GM18909 (cell line): ENCODE measurements around the gene EME1.

Source experiments
- ATAC-seq: cut with Tn5 transposase; IDR thresholded peaks from one replicate; pipeline ENCODE4 v1.9.1; 2021; ENCODE audit warnings: mild to moderate bottlenecking; ENCODE audit not compliant: unreplicated experiment, poor library complexity

Gene EME1

DNA sequence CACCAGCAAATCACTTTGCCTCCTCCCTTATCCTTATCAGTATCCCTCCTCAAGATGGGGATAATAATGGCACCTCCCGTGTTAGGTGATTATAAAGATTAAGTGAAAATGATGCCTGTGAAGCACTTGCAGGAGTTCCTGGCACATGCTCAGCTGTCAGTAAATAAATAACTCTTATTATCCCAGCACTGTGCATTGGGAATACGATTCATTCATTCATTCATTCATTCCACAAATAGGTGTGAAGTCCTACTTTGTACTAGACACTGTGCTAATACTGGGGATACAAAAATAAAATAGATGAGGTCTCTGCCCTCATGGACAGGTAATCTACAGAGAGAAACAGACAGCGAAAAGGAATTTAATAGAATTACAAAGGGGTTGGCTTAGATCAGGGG is 25.1 kb upstream of the EME1 start:
- no peak for ATAC-seq

- ATAC-seq = no peak
Observed at GRCh38 chr17:50348522-50349242, 24.3 kb upstream of the EME1 start.

DNA sequence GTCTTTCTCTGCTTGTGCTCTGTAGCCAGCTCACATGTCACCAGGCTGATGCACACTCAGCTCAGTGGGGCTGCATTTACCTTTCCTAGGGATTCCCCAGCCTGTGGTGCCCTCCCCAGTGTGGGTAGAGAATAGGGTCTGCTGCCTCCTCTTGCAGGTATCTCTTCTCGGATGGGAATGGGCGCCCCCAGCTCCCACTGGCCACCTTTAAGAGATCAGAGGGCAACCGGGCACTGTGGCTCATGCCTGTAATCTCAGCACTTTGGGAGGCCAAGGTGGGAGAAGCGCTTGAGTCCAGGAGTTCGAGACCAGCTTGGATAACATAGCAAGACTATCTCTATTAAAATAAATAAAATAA is 23.8 kb upstream of the EME1 start:
- ATAC-seq = no peak

DNA sequence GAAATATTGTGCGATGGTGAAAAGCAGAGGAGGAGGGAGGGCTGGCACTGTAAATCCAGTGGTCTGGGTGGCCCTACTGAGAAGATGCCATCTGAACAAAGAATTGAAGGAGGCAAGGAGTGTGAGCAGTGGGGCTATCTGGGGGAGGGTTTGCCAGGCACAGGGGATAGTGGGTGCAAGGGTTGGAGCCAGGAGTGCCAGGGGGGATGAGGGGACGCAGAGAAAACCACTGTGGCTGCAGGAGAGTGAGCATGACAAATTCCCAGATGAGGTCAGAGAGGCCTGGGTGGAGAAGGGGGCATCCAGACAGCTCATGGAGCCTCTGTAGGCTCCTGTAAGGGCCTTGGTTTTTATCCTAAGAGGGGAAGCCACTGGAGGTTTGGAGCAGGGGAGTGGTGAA is 22.3 kb upstream of the EME1 start:
- no peak for ATAC-seq

DNA sequence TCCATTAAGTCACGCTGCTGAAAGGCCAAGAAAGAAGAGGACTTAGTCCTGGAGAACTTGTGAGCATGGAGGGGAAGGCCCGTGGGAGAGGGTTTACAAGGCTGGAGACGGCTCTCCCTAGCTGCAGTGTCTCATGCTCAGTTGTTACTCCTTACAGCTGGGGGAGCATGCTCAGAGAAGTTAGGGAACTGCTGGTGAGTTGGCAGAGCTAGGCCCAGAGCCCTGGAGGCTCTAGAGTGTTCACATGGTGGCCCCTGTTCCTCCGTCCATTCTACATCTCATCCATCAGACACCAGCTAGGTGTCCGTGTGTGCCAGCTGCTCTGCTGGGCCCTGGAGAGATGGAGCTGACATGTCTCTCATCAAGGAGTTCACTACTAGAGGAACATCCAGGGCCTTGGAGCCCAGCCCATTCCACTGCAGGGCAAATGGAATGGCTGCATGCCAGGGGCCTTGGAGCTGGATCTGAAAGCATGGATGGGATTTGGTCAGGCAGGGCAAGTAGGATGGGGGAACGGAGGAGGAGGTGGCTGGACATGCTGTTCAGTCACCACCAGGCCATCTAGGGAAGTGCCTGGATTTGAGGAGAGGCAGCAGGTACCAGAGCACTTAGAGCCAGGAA is 20.8 kb upstream of the EME1 start:
- no peak for ATAC-seq

DNA sequence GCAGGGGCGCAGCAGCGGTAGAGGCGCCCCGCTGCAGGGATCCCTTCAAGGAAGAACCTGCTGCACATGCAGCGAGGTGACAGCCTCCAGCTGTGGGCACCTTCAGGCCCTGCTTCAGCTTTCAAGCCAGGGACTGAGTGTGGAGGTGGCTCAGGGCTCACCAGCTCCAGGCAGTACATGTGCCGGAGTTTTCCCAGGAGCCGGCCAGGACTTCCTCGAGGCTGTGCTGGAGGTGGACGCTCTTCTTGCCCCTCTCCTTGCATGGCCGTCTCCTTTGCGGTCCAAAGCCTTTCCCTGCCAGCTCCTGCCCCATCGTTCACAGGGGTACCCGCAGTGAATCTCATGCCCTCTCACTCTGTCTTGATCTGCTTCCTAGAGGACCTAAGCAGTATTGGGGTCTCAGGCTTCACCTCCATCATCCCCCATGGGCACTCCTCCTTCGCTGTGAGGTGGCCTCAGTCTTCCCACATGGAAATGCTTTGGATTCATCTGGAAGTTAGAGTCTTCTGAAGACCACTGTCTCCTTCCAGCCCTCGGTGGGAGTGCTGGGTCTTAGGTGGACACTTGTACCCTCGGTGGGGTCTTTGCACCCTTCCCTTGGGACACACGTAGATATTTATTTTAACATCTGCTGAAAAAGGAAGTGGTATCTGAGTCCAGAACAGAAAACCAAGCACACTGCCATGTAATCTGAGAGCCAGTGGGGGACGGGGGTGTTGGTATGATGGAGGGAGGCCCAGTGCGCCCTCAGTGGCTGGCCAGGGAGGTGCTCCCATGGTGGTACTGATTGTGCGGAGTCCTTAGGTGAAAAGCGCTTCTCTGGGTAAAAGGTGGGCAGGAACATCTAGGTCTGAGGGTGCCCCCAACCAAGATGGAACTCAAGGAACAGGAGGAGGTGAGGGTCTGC is 20.1 kb upstream of the EME1 start:
- ATAC-seq = no peak

GRCh38 chr17:50353600-50354195 is 19.3 kb upstream of the EME1 start:
- no peak for ATAC-seq

GRCh38 chr17:50354198-50354597 is 18.8 kb upstream of the EME1 start:
- ATAC-seq = no peak

DNA sequence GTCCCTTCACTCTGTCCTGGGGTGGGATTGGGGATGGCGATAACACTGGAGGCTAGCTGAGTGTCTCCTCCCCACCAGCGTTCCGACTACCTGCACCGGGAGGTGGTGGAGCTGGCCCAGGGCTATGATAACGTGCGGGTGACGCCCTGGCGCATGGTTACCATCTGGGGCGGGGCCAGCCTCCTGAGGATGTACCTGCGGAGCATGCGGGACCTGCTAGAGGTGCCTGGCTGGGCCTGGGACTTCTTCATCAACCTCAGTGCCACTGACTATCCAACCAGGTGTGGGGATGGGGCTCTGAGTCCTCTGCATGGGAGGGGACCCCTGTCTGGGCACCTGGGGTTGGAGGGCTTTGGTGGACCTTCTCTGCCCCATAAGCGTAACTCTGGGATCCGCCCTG is 18.3 kb upstream of the EME1 start:
- ATAC-seq = no peak

GRCh38 chr17:50355336-50355700 is 17.7 kb upstream of the EME1 start:
- no peak for ATAC-seq

DNA sequence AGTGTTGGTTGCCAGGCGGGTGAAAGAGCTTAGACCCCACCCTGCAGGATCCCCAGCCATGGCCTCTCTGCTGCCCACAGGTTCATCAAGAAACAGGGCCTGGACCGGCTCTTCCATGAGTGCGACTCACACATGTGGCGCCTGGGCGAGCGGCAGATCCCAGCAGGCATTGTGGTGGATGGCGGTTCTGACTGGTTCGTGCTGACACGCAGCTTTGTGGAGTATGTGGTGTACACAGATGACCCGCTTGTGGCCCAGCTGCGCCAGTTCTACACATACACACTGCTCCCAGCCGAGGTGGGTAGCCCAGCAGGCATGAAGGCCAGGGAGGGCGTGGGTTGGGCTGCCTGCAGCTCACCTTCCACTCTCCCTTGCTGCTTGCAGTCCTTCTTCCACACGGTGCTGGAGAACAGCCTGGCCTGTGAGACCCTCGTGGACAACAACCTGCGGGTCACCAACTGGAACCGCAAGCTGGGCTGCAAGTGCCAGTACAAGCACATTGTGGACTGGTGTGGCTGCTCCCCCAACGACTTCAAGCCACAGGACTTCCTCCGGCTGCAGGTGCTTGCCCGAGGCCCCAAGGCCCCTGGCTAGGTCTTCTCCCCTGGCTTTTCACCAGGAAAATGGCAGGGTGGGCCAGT is 17.2 kb upstream of the EME1 start:
- no peak for ATAC-seq

GRCh38 chr17:50356418-50356817 is 16.6 kb upstream of the EME1 start:
- no peak for ATAC-seq

DNA sequence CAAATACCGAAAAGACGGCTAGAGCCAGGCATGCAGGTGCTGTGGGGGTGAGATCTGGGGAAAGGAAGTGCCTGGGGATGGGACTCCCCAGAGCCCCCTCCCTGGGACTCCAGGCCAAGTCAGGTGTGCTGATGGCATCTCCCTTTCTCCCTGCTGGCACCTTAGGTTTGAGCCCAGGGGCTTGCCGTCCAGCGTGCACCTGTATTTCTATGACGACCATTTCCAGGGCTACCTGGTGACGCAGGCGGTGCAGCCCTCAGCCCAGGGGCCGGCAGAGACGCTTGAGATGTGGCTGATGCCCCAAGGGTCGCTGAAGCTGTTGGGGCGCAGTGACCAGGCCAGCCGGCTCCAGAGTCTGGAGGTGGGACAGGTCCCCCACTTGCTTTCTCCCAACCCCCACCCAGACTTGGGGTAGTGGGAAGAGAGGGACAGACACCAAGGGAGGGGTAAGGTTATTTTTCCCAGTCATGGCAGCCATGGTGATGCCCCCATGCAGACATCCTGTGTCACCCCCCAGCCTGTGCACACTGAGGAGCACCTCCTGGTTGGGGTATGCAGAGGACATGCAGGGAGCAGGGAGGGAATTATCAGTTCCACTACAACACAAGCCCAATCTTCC is 16.0 kb upstream of the EME1 start:
- ATAC-seq = no peak

DNA sequence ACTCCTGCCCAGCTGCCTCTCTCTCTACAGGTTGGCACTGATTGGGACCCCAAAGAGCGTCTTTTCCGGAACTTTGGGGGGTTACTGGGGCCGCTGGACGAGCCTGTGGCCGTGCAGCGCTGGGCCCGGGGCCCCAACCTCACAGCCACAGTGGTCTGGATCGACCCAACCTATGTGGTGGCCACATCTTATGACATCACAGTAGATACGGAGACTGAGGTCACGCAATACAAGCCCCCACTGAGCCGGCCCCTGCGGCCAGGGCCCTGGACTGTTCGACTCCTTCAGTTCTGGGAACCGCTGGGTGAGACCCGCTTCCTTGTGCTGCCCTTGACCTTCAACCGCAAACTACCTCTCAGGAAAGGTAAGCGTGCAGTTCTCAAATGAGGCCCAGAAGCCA is 14.9 kb upstream of the EME1 start:
- ATAC-seq = no peak

- no peak for ATAC-seq
Observed at GRCh38 chr17:50359005-50359699, 13.9 kb upstream of the EME1 start.

DNA sequence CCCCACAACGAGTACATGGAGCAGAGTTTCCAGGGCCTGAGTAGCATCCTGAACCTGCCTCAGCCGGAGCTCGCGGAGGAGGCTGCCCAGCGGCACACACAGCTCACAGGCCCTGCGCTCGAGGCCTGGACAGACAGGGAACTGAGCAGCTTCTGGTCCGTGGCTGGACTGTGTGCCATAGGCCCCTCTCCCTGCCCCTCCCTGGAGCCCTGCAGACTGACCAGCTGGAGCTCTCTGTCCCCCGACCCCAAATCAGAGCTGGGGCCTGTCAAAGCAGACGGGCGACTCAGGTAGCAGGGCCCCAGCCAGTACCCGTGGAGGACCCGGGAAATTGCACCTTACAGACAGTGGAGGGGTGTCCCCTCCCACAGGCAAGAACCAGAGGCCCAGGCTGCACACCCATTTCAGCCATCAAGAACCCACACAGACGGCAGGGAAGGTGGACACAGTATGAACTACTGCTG is 13.0 kb upstream of the EME1 start:
- ATAC-seq = no peak

DNA sequence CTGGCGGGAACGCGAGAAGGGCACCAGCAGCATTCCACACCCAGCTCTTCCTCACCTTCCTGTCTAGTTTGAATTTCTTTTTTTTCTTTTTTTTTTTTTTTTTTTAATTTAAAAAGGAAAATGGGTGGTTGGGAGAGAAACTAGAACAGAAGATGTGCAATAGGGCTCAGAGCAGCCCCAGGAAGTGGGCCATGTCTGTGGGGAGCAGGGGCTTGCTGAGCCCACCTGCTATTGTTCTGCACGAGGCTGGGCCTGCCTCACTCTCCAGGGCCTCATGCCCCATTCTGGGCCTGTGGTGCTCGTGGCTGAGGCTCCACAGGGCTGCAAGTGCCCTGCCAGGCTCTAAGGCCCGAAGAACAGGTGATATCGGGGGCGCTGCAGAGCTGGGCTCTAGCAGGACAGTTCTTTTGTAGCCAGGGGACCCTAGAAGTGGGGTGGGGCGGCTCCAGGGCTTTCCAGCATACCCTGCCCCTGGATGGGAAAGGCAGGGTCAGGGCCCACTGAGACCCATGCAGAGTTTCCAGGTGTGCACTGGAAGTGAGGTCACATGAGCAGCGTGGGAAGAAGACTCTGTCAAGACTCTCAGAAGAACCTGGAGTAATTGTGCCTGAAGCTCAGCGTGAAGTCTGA is 12.4 kb upstream of the EME1 start:
- ATAC-seq = no peak

DNA sequence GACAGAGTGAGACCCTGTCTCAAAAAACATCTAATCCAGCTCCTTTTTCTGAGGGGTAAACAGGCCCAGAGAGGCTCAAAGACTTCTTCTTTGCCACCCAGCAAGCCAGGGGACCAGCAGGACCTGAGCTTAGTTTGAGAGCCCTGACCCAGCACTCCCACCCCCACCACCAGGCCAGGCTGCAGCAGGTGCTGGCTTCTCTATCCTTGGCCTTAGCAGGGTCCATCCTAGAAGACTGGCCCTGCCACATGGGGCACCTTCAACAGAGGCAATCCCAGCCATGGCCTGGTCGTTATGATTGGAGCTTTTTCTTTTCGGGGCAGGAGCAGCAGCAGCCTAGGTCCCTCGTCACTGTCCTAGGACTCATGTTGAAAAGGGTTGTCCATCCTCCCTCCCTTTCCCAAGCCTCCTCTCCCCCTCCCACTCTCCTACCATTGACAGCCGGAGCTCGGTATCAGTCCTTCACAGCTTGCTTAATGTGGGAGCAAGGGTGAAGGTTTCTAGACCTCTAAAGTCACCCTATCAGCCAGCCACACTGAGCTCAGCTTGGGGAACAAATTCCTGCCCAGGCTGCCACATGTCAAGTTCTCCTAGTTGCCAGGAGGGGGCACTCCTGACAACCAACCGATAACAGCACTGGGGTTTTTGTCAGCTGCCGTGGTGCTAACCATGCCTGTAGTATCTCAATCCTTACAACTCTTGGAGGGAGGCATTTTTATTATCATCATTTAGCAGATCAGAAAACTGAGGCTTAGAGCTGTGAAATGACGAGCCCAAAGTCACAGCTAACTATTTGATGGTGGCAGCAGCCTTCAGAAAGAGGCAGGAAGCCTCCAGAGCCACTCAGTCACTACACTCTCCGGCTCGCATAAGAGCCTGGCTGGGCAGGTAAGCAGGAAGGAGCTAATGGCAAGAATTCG is 11.2 kb upstream of the EME1 start:
- peak; percentile 52 for ATAC-seq
